GM21515 (cell line): Measurements from ENCODE around the gene TRIP10.

Source experiments
- ATAC-seq: cut with Tn5 transposase; IDR thresholded peaks from one replicate; pipeline ENCODE4 v1.9.1; 2021; ENCODE audit not compliant: unreplicated experiment

Gene TRIP10

GRCh38 chr19:6711078-6711361, 28.5 kb upstream of the TRIP10 start:
- ATAC-seq, result no peak

- ATAC-seq, result no peak
These were observed 27.9 kb upstream of the TRIP10 start for GRCh38 chr19:6711605-6712004.

- no peak for ATAC-seq
These were observed 27.2 kb upstream of the TRIP10 start for GRCh38 chr19:6712231-6712630.

- ATAC-seq, result no peak
These were observed 26.5 kb upstream of the TRIP10 start for GRCh38 chr19:6712692-6713670.

GRCh38 chr19:6713773-6714692, 25.4 kb upstream of the TRIP10 start:
- no peak for ATAC-seq

GRCh38 chr19:6714749-6715555, 24.5 kb upstream of the TRIP10 start:
- no peak for ATAC-seq

GRCh38 chr19:6716610-6716970, 22.9 kb upstream of the TRIP10 start:
- ATAC-seq, result no peak

GRCh38 chr19:6717036-6717435, 22.4 kb upstream of the TRIP10 start:
- ATAC-seq, result no peak

- ATAC-seq, result no peak
These were observed 22.0 kb upstream of the TRIP10 start for GRCh38 chr19:6717441-6717971.

GRCh38 chr19:6718111-6718740, 21.3 kb upstream of the TRIP10 start:
- no peak for ATAC-seq

GRCh38 chr19:6718741-6719539, 20.5 kb upstream of the TRIP10 start:
- no peak for ATAC-seq

GRCh38 chr19:6719540-6719861, 20.0 kb upstream of the TRIP10 start:
- ATAC-seq, result no peak

GRCh38 chr19:6719992-6720368, 19.5 kb upstream of the TRIP10 start:
- ATAC-seq, result no peak

- ATAC-seq, result no peak
These were observed 18.9 kb upstream of the TRIP10 start, which contains the start of gene C3 for GRCh38 chr19:6720369-6721137. Gene C3, minus strand, starts transcription at chr19:6720650. Its CDS starts 61 bp downstream, at chr19:6720589.

GRCh38 chr19:6721138-6721474, 18.4 kb upstream of the TRIP10 start:
- ATAC-seq, result no peak

- no peak for ATAC-seq
These were observed 17.7 kb upstream of the TRIP10 start for GRCh38 chr19:6721773-6722172.

- no peak for ATAC-seq
These were observed 16.3 kb upstream of the TRIP10 start for GRCh38 chr19:6723108-6723618.

GRCh38 chr19:6723738-6724137, 15.7 kb upstream of the TRIP10 start:
- no peak for ATAC-seq
